Activated naive CD8-positive, alpha-beta T cell (primary cell): ENCODE measurements around the gene KCNJ1.

ENCODE experiments used
- H3K27ac Mint-ChIP-seq: one replicate; pipeline ENCODE4 v1.8.0; 2021; ENCODE audit warnings: mixed read lengths
- H3K27me3 Mint-ChIP-seq: one replicate; pipeline ENCODE4 v1.8.0; 2021; ENCODE audit warnings: mixed read lengths
- H3K36me3 Mint-ChIP-seq: one replicate; pipeline ENCODE4 v1.8.0; 2021; ENCODE audit warnings: mixed read lengths
- H3K4me1 Mint-ChIP-seq: one replicate; pipeline ENCODE4 v1.8.0; 2021; ENCODE audit warnings: low read depth, mixed read lengths
- H3K4me3 Mint-ChIP-seq: one replicate; pipeline ENCODE4 v1.8.0; 2021; ENCODE audit warnings: mild to moderate bottlenecking, mixed read lengths
- H3K9me3 Mint-ChIP-seq: one replicate; pipeline ENCODE4 v1.8.0; 2021; ENCODE audit warnings: low read depth, mixed read lengths

The KCNJ1 gene

DNA sequence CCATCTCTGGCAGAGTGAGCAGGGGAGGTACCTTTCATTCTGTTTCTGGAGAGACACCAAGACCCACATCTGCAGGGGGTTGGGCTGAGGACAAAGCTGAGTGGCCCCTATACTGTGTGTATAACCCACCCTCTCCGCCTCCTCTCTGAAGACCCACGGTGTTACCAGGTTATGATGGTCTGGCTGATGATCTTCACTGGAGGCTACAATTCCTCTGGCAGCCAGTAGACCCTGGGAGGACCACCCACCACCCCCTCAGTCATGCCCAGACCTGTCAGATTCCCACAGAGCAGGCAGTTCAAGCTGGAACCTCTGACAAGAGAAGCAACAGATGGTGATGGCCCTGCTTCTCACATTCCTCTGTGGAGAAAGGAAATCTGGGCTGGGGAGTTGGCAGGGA, 11.4 kb upstream of the KCNJ1 start:
- Mint-ChIP-seq H3K9me3 (no peaks in the 10 kb centered on the region), H3K27me3 (peaks cover 12% of the 10 kb centered on the region), H3K4me1 (no peaks in the 10 kb centered on the region), H3K36me3 (no peaks in the 10 kb centered on the region), H3K4me3 (no peak overlapping the region), H3K27ac (no peak overlapping the region)

DNA sequence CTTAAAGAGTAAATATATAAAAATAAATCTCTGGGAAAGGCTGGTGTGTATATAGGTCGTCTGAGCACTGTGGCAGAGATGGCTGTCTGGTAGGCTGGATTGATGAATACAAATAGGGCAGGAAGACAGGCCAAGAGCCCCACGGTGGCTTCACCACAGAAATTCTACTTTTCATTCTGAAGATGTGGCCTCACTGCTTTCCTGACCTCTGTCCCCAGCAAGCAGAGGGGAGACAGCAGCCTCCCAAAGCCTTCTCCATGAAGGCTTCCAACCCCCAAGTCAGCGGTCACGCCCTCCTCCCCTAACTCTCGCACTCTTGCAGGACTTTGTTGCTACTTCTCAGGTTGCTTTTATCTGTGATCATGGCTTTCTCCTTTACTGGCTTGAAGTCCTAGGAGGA, 10.6 kb upstream of the KCNJ1 start:
- Mint-ChIP-seq H3K36me3 (no peaks in the 10 kb centered on the region), H3K4me3 (no peak overlapping the region), H3K9me3 (no peaks in the 10 kb centered on the region), H3K27ac (no peak overlapping the region), H3K27me3 (peaks cover 6% of the 10 kb centered on the region), H3K4me1 (peaks cover 4% of the 10 kb centered on the region)

DNA sequence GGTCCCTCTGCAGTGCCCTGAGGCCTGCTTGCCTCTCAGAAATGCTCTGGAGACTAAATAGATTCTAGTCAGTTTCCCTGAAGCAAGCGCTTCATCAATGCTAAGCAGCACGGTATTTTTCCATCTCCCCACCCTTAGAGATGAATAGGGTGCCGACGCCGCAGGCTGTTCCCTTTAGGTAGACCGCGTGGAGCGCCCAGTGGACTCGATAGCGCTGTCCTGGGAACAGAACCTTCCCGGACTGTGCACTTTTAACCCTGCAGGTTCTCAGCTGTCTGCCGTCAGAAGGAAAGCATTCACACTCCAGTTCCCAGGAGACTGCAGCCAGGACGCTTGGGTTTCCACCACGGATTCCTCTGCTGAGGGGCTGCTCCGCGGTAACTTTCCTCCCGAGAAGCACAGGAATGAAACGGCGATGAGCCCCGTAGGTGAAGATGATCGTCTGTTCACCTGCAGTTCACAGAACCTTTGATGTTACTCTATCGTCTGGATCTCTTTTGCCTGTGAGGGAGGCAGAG, 9.1 kb upstream of the KCNJ1 start:
- Mint-ChIP-seq H3K4me1 (peaks cover 4% of the 10 kb centered on the region), H3K4me3 (no peak overlapping the region), H3K9me3 (no peaks in the 10 kb centered on the region), H3K36me3 (no peaks in the 10 kb centered on the region), H3K27me3 (peaks cover 1% of the 10 kb centered on the region), H3K27ac (no peak overlapping the region)

DNA sequence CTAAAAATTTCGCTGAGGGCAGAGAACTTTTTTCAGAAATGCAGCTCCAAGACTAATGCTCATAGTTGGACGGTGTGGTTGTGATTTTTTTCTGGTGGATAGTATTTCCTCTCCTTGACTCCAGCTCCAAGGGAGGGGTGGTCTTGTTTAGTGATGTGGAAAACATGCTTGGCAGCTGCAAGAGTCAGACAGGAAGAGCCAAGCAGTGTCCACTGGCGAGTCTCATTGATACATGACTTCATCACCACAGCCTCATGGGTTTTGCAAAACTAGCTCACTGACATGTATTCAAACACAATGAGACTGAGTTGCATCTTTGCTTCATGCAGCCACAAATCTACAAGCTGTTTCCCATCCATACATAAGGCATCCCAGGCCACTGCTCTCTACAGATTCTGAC, 7.3 kb upstream of the KCNJ1 start:
- peaks cover 4% of the 10 kb centered on the region for H3K4me1 Mint-ChIP-seq
- H3K27ac Mint-ChIP-seq, result no peak overlapping the region
- no peaks in the 10 kb centered on the region for H3K9me3 Mint-ChIP-seq
- no peaks in the 10 kb centered on the region for H3K36me3 Mint-ChIP-seq
- H3K27me3 Mint-ChIP-seq, result peaks cover 1% of the 10 kb centered on the region
- H3K4me3 Mint-ChIP-seq, result no peak overlapping the region

DNA sequence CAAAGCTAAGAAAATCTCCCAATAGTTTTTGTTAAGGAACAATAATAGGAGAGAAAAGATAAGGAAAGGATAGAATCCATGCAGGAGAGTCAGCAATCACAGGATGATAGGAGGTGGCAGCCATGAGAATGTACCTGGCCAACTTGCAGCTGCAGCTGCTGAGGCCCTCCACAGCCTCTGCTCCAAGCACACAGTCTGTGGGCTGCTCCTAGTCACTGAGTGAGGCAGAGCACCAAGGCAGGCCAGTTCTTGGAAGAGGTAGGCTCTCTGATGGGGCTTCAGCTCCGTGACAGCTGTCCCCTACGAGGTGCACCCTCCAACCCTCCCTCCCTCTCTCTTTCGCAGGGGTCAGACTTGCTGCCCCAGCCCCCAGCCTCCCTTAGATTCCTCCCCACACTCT, 5.5 kb upstream of the KCNJ1 start:
- Mint-ChIP-seq H3K36me3 (no peaks in the 10 kb centered on the region), H3K27me3 (peaks cover 1% of the 10 kb centered on the region), H3K4me3 (no peak overlapping the region), H3K4me1 (peaks cover 4% of the 10 kb centered on the region), H3K27ac (no peak overlapping the region), H3K9me3 (no peaks in the 10 kb centered on the region)

DNA sequence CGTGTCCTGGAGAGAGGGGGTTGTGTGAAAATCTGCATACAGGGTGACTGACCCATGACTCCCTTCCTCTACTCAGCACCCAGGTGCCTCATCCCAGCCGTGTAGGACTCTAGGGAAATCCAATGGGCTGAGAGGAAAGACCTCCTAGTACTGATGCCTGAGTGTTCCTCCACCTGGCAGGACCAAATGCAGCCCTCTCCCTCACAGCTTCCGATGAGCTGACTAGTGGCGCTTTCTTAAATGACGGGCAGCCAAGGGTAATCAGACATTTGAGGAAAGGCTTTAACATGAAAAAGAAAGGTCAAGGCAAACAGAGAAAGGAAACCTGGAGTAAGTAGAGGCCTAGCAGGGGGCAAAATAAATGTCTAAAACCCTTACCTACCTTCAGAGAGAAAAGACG, 5.0 kb upstream of the KCNJ1 start:
- Mint-ChIP-seq H3K36me3 (no peaks in the 10 kb centered on the region), H3K9me3 (no peaks in the 10 kb centered on the region), H3K4me3 (no peak overlapping the region), H3K27ac (no peak overlapping the region), H3K27me3 (peaks cover 1% of the 10 kb centered on the region), H3K4me1 (peaks cover 4% of the 10 kb centered on the region)

DNA sequence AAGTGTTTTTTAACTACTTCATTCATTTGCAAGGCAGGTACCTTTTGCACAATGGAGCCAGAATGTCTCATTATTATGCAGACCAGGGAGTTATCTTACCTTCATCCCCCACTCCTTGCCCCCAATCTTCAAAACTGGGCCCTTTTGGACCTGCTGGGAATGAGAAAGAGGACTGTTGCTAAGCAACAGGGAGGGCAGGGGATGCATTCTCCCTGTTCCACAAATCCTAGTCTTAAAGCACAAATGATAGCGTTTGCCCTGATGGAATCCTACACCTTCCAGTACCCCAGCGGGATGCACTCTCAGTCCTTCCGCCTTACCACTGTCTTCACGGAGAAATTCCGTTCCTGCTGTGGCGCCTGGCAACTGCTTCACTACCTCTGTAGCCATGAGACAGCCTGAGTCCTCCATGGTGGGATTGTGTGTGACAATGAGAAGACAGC, 4.1 kb upstream of the KCNJ1 start:
- no peak overlapping the region for H3K27ac Mint-ChIP-seq
- no peaks in the 10 kb centered on the region for H3K36me3 Mint-ChIP-seq

DNA sequence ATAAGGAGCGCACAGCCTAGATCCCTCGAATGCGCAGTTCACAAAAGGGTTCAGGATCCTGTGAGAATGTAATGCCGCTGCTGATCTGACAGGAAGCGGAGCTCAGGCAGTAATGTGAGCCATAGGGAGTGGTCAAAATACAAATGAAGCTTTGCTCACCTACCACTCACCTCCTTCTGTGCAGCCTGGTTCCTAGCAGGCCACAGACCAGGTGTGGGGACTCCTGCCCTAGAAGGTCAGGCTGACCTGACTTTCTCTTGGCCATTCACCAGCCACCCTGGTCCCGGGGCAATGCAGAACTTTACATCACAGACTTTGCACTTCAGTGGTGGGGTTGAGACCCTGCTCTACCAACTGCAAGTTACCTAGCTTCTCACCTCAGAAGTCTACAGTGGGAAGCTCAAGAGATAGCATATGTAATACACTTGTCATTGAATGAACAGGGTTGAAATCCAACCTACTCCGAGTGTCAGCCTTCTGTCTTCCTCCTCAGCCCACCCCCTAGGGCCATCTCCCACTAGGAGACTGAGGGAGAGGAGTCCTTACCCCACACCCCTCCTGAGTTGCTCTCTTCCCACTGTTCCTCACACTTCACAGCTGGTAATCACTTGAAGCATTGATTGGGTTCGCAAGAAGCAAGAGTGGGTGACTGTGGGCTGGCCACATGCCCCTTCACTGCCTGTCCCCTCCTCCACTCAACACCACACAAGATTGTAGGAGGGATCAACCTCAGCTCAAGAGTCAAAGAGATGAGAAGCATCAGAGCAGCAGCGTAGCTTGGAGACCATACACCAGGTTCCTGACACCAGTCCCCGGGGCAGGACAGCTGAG, 2.0 kb upstream of the KCNJ1 start:
- no peak overlapping the region for H3K4me3 Mint-ChIP-seq
- no peak overlapping the region for H3K27ac Mint-ChIP-seq
- H3K9me3 Mint-ChIP-seq, result no peaks in the 10 kb centered on the region
- H3K36me3 Mint-ChIP-seq, result no peaks in the 10 kb centered on the region
- peaks cover 4% of the 10 kb centered on the region for H3K4me1 Mint-ChIP-seq
- H3K27me3 Mint-ChIP-seq, result peaks cover 1% of the 10 kb centered on the region

More for the DNA sequence above, 4.1 kb upstream of the KCNJ1 start:
- Mint-ChIP-seq H3K9me3 (no peaks in the 10 kb centered on the region), H3K4me3 (no peak overlapping the region), H3K4me1 (peaks cover 4% of the 10 kb centered on the region), H3K27me3 (peaks cover 1% of the 10 kb centered on the region)

DNA sequence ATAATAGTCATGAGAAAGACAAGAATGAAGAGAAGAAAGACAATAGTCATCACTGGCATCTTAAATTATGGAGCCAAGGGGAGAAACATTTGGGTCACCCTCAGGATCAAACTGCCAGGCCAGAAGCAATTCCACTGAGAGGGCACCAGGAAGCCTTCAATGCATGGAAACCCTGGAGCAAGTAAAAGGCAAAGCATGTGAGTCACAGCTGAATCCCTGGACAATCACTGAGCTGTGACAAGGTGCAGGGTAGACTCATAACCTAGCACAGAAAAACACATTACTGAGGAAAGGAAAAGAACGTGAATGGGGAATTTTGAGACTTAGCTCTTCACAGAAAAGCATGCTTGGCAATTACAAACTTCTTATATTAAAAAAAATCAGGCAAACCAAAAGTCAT, 1.6 kb downstream of the KCNJ1 start:
- Mint-ChIP-seq H3K9me3 (no peaks in the 10 kb centered on the region), H3K27ac (no peak overlapping the region), H3K27me3 (no peaks in the 10 kb centered on the region), H3K4me3 (no peak overlapping the region), H3K4me1 (no peaks in the 10 kb centered on the region), H3K36me3 (no peaks in the 10 kb centered on the region)

DNA sequence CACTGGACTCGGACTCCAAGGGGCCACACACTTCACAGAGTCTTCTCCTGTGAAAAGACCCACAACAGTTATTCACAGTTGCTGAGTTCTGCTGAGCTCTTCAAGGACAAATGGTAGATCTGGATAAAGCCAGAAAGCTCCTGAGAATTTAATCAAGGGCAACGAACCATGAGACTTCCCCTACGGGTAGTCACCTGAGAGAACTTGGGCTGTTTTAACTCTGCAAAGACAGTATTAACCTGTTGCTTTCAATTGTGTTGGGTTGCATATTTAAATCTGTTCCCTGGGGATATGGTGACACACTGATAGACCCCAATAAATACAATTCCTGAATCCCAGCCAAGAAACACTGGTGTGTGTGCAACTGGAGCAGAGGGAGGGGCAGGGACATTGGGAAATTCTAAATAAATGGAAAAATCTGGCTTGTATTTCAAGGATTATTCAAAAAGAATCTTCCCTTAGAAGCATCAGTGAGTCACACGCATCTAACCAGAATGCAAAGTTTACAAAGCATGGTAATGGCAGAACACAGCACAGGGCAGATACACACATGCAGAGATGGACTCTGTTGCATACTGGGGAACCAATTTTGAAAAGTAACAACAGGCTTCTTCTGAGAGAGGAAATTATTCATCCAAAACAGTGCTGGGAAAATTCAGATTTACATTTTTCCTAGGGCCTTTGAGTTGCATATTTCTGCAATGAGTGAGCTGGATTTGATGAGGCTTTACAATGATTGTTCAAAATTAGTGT, 4.0 kb downstream of the KCNJ1 start:
- peaks cover 2% of the 10 kb centered on the region for H3K27me3 Mint-ChIP-seq
- no peaks in the 10 kb centered on the region for H3K9me3 Mint-ChIP-seq
- H3K36me3 Mint-ChIP-seq, result no peaks in the 10 kb centered on the region
- no peak overlapping the region for H3K4me3 Mint-ChIP-seq
- H3K27ac Mint-ChIP-seq, result no peak overlapping the region
- H3K4me1 Mint-ChIP-seq, result peaks cover 4% of the 10 kb centered on the region

DNA sequence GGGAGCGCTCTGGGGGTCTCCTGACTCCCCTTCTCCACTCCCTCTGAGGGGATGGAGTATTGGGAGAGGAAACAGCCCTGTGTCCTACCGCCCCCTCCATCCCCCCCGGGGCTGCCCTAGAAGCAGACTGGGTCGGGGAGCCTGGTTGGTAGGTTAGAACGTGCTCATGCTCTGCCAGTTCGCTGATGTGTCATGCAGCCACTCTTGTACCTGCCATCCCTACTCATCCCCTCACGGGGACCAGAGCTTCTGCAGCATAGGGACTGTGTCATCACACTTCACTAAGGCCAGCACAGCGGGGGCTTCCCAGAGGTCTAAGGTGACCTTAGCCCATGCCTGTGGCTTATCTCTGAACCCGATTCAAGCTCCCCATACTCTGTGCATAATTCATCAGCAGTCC, 4.7 kb downstream of the KCNJ1 start:
- H3K4me1 Mint-ChIP-seq, result peaks cover 4% of the 10 kb centered on the region
- H3K27ac Mint-ChIP-seq, result no peak overlapping the region
- H3K27me3 Mint-ChIP-seq, result peaks cover 2% of the 10 kb centered on the region
- no peaks in the 10 kb centered on the region for H3K9me3 Mint-ChIP-seq
- H3K4me3 Mint-ChIP-seq, result no peak overlapping the region
- no peaks in the 10 kb centered on the region for H3K36me3 Mint-ChIP-seq

DNA sequence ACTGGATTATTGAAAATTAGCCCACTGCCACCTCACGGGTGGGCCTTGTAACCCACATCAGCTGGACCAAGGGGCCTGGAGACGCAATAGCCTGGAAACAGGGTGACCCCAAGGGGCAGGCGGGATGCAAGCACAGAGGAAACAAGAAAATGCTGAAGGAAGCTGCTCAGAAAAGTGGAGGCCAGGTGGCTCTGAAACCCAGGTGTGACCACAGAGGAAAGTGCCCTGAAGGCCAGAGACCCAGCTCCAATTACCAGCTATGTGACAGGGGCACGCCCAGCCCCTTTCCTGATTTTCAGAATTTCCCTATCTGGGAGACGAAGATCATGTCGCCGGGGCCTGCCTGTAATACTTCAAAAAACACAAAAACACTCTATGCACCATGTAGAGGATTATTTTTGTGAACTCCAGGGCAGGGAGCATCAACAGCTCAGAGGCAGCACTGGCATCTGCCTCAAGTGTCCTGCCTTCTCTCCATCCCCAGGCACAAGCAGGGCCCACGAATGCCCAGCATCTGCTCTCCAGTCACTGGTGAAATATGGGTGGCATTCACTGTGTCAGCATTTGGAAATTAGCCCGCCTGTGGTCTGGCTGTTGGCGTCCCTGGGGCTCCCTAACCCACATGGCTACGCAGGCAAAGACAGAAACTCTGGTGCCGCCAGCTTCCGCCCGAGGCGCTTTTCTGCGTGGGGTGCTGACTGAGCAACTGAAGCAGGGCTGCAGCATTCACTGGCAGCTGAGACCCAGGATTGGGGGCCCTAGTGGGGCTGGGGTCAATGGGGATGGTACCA, 6.3 kb downstream of the KCNJ1 start:
- H3K9me3 Mint-ChIP-seq, result no peaks in the 10 kb centered on the region
- peaks cover 4% of the 10 kb centered on the region for H3K4me1 Mint-ChIP-seq
- no peak overlapping the region for H3K27ac Mint-ChIP-seq
- peaks cover 2% of the 10 kb centered on the region for H3K27me3 Mint-ChIP-seq
- H3K36me3 Mint-ChIP-seq, result no peaks in the 10 kb centered on the region
- no peak overlapping the region for H3K4me3 Mint-ChIP-seq

DNA sequence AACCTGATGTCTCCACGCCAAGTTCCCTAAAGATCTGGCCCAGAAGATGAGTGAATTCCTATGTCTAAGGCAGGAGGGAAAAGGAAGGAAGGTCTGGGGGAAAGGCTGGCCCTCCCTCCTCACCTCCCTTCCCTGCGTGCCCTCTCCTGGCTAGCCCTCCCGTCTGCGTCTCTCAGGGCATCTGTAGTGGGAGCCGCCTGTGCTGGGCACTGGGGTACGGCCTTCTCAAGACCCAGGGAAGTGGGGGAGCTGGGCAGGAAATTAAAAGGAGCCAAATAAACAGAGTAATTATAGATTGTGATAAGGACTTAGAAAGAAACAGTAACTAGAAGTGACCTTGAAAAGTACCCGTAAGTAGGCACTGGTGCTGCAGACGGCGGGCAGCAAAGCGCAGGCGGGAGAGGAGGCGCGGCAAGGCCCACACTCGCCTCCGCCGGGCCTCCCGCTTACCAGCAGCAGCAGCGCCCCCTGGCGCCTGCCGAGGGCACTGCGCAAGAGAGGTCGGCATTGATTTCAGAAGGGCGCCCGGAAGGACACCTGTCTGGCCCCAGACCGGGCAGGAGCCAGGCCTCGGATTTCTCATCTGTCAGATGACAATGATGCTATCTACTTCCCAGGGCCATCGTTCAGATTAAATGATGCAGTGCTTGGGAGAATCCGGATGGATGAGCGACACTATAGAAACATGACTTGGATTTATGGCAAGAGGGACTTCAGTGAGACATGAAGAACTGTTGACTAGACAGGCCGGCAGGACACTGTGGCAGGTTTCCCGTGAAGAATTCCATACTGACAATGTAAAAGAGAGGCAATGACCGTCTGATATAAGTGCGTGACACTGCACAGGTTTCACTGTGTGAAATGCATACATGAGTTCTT, 7.3 kb downstream of the KCNJ1 start:
- no peaks in the 10 kb centered on the region for H3K36me3 Mint-ChIP-seq
- peaks cover 2% of the 10 kb centered on the region for H3K27me3 Mint-ChIP-seq
- no peaks in the 10 kb centered on the region for H3K9me3 Mint-ChIP-seq
- peaks cover 4% of the 10 kb centered on the region for H3K4me1 Mint-ChIP-seq
- H3K27ac Mint-ChIP-seq, result no peak overlapping the region
- H3K4me3 Mint-ChIP-seq, result no peak overlapping the region

DNA sequence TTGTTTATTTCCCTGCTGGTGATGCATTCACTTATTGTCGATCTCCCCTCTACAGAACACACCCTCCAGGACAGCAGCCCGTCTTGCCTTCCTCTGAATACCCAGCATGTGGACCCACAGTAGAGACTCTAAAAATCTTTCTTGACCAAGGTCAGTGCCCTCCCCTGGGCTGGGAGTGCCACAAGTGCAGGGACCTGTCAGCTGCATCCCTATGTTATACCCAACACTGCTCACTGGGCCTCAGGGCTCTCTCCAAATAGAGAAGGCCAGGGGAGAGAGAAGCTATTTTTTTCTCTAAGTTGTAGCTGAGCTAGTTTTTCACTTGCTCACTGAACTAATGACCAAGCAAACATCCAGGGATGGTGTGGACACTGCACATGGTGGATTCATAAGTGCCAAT, 9.8 kb downstream of the KCNJ1 start:
- Mint-ChIP-seq H3K27me3 (peaks cover 2% of the 10 kb centered on the region), H3K4me3 (no peak overlapping the region), H3K4me1 (peaks cover 4% of the 10 kb centered on the region), H3K36me3 (no peaks in the 10 kb centered on the region), H3K27ac (no peak overlapping the region), H3K9me3 (no peaks in the 10 kb centered on the region)
